Bladder microvascular endothelial cell (primary cell): ENCODE results near the gene SEMA3D. TPM values are rescaled to one million over a fixed set of nuclear protein-coding genes. Genes with fewer than 3 reads are reported as not detected.

Experiments
- total RNA-seq: library from RNA; depleted of rRNA; stranded (reverse); fragments of >200 nt; gene quantifications from 2 replicates; pipeline ENCODE4 v1.2.3, GENCODE V29; 2014

Gene SEMA3D
- 0.32 and 44.4 TPM in 2 replicates for total RNA-seq

GRCh38 chr7:85186521-85187241 lies at the start of gene SEMA3D:
TSS of gene SEMA3D (minus strand) at chr7:85187056. CDS start at chr7:85121891, 65,165 bp downstream.

